RCC 7860 (cell line): ENCODE results near the gene ZDHHC19.
"Not testable (repeated sequence)": the region's sequence is repeated elsewhere in the genome, so short reads cannot be mapped to it uniquely, and the experiment has no call there.

Experiments
- DNase-seq: peaks from one replicate; pipeline ENCODE4 v3.0.0-alpha.2; 2015; ENCODE audit warnings: low spot score
- FAIRE-seq: peaks from 2 replicates; lab custom pipeline; 2012; peaks lifted over from hg19 to GRCh38; lab: Jason Lieb, UNC

ZDHHC19 gene

GRCh38 chr3:196210673-196211556 is at the start of gene ZDHHC19:
TSS of gene ZDHHC19 (minus strand) at chr3:196211400. CDS start at chr3:196211315, 85 bp downstream.
- DNase-seq: no peak
- no peak for FAIRE-seq

- FAIRE-seq (no peak), DNase-seq (no peak)
Measured at GRCh38 chr3:196260784-196261183, 49.6 kb upstream of the ZDHHC19 start.

GRCh38 chr3:196255776-196256175 is 44.6 kb upstream of the ZDHHC19 start:
- DNase-seq: no peak
- FAIRE-seq: no peak

- FAIRE-seq (no peak), DNase-seq (peak; percentile 10)
Measured at GRCh38 chr3:196254376-196255283, 43.4 kb upstream of the ZDHHC19 start.

GRCh38 chr3:196251918-196252317 is 40.7 kb upstream of the ZDHHC19 start:
- FAIRE-seq: no peak

GRCh38 chr3:196246612-196247308 is 35.6 kb upstream of the ZDHHC19 start:
- FAIRE-seq (no peak), DNase-seq (no peak)

More at GRCh38 chr3:196251918-196252317, 40.7 kb upstream of the ZDHHC19 start:
- DNase-seq: no peak

GRCh38 chr3:196244166-196244565 is 33.0 kb upstream of the ZDHHC19 start:
- FAIRE-seq, DNase-seq: not testable (repeated sequence)

- FAIRE-seq: no peak
- no peak for DNase-seq
Measured at GRCh38 chr3:196241704-196242103, 30.5 kb upstream of the ZDHHC19 start.

- FAIRE-seq: no peak
- DNase-seq: no peak
Measured at GRCh38 chr3:196240424-196240823, 29.2 kb upstream of the ZDHHC19 start.

GRCh38 chr3:196238612-196239560 is 27.7 kb upstream of the ZDHHC19 start:
- FAIRE-seq (no peak), DNase-seq (no peak)

GRCh38 chr3:196237203-196237602 is 26.0 kb upstream of the ZDHHC19 start:
- FAIRE-seq (no peak), DNase-seq (no peak)

GRCh38 chr3:196236223-196236622 is 25.0 kb upstream of the ZDHHC19 start:
- FAIRE-seq (no peak), DNase-seq (no peak)

- DNase-seq (no peak), FAIRE-seq (no peak)
Measured at GRCh38 chr3:196235452-196236122, 24.4 kb upstream of the ZDHHC19 start.

- DNase-seq (no peak), FAIRE-seq (no peak)
Measured at GRCh38 chr3:196232882-196233251, 21.7 kb upstream of the ZDHHC19 start.

GRCh38 chr3:196232154-196232881 is 21.1 kb upstream of the ZDHHC19 start:
- DNase-seq: no peak
- FAIRE-seq: no peak

GRCh38 chr3:196227629-196228493 is 16.7 kb upstream of the ZDHHC19 start:
- no peak for FAIRE-seq

GRCh38 chr3:196227121-196227561 is 15.9 kb upstream of the ZDHHC19 start:
- FAIRE-seq: no peak

More at GRCh38 chr3:196227629-196228493, 16.7 kb upstream of the ZDHHC19 start:
- DNase-seq: no peak

More at GRCh38 chr3:196227121-196227561, 15.9 kb upstream of the ZDHHC19 start:
- DNase-seq: no peak
